Measurements from ENCODE around the gene WFS1. TPM values are rescaled to one million over a fixed set of nuclear protein-coding genes. Genes with fewer than 3 reads are reported as not detected.

The WFS1 gene
- total RNA-seq, 4 donors from 2014 or later: 95.7 to 137 (median 101) TPM

DNA sequence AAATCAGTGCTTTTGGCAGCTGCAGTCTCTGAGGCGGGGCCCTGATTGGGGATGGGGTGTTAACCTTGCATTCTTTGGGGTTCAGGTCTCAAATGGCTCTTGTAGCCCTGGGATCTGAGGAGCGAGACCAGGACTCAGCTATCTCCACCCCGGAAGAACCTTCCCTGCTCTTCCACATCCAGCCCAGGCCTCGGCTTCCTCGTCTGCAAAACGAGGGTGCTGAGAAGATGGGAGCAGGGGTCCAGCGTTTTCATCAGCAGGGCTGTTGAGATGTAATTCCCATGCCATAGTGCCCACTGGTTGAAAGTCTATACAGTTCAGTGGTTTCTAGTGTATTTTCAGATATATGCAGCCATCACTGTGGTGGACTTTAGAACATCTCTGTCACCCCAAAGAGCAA, 34.6 kb upstream of the WFS1 start:
- H3K27ac ChIP-seq: no peak overlapping the region
- ATAC-seq: no peak
- no peak for TF ChIP-seq POLR2AphosphoS5 (IDR thresholded peaks at IDR 0.05)
- TF ChIP-seq, protein P1, sequence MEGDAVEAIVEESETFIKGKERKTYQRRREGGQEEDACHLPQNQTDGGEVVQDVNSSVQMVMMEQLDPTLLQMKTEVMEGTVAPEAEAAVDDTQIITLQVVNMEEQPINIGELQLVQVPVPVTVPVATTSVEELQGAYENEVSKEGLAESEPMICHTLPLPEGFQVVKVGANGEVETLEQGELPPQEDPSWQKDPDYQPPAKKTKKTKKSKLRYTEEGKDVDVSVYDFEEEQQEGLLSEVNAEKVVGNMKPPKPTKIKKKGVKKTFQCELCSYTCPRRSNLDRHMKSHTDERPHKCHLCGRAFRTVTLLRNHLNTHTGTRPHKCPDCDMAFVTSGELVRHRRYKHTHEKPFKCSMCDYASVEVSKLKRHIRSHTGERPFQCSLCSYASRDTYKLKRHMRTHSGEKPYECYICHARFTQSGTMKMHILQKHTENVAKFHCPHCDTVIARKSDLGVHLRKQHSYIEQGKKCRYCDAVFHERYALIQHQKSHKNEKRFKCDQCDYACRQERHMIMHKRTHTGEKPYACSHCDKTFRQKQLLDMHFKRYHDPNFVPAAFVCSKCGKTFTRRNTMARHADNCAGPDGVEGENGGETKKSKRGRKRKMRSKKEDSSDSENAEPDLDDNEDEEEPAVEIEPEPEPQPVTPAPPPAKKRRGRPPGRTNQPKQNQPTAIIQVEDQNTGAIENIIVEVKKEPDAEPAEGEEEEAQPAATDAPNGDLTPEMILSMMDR (IDR thresholded peaks at IDR 0.05): no peak
- no peak for TF ChIP-seq EP300 (IDR thresholded peaks at IDR 0.05)
- TF ChIP-seq POLR2A (IDR thresholded peaks at IDR 0.05): no peak
- no peaks in the 10 kb centered on the region for H3K4me1 ChIP-seq
- H3K36me3 ChIP-seq: no peaks in the 10 kb centered on the region
- H3K4me3 ChIP-seq: no peak overlapping the region
- H3K9me3 ChIP-seq: no peaks in the 10 kb centered on the region
- WGBS, 2 donors (ENCODE audit: low coverage in 1 of 2): 100% methylated on average over 1 of the region's 7 CpGs; no CpG with 5 or more reads in 1 of the 2 donors
- peaks cover 27% of the 10 kb centered on the region for H3K27me3 ChIP-seq

DNA sequence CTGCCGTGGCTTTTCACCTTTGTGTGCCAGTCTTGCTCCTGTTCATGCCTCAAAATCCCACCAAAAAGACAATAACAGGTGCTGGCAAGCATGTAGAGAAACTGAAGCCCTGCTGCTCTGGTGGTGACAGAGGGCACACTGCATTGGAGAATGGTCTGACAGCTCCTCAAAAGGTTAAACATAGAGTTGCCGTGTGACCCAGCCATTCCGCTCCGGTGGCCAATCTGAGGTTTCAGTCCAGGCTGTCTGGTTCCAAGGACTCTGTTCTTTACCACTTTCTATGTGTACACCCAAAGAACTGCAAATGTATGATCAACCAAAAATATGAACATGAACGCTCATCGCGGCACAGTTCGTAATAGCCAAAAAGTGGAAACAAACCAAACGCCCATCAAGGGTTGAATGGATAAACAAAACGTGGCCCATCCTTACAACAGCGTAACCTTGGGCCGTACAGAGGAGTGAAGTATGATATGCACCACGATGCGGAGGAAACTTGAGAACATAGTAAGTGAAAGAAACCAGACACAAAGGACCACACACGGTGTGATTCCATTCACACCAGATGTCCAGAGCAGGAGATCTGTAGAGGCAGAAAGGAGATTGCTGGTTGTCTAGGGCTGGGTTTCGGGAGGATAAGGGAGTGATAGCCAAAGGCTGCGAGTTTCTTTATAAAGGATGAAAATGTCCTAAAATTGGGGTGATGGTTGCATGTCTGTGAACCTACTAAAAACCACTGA, 33.6 kb upstream of the WFS1 start:
- no peak for ATAC-seq
- H3K9me3 ChIP-seq: no peaks in the 10 kb centered on the region
- no peaks in the 10 kb centered on the region for H3K36me3 ChIP-seq
- 24 to 31% methylated on average over 13 to 16 of the region's 17 CpGs for WGBS, 2 donors (ENCODE audit: low coverage in 1 of 2)
- no peaks in the 10 kb centered on the region for H3K4me1 ChIP-seq
- H3K27me3 ChIP-seq: peaks cover 33% of the 10 kb centered on the region
- TF ChIP-seq POLR2AphosphoS5 (IDR thresholded peaks at IDR 0.05) (no peak), POLR2A (IDR thresholded peaks at IDR 0.05) (no peak), EP300 (IDR thresholded peaks at IDR 0.05) (no peak)
- TF ChIP-seq, protein P1 (IDR thresholded peaks at IDR 0.05): no peak
- H3K27ac ChIP-seq: no peak overlapping the region
- H3K4me3 ChIP-seq: no peak overlapping the region

DNA sequence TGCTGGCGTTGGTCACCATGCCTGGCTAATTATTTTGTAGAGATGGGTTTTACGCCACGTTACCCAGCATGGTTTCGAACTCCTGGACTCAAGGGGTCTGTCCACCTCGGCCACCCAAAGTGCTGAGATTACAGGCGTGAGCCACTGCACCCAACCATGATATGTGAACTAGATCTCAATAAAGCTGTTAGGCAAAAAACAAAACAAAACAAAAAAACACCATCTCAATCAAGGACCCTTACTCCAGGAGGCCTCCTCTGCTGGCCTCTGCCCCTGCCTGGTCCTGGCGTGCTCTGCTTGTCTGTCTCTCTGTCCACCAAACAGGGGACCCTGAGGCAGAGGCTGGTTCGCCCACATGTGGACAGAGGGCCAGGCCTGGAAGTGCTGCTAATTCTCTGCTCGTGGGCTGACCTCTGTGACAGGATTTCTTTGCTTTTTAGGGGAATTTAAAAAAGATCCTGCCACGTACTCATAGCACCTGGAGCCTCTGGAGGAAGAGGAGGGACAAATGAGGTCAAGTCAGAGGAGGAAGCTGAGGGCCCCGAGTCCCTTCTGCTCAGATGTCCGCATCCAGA, 32.7 kb upstream of the WFS1 start:
- WGBS, 2 donors (ENCODE audit: low coverage in 1 of 2): 58 to 76% methylated on average over 6 to 8 of the region's 12 CpGs
- no peak overlapping the region for H3K27ac ChIP-seq
- no peaks in the 10 kb centered on the region for H3K36me3 ChIP-seq
- no peak overlapping the region for H3K4me3 ChIP-seq
- peaks cover 39% of the 10 kb centered on the region for H3K27me3 ChIP-seq
- H3K4me1 ChIP-seq: no peaks in the 10 kb centered on the region
- TF ChIP-seq, protein P1 (IDR thresholded peaks at IDR 0.05): no peak
- TF ChIP-seq POLR2AphosphoS5 (IDR thresholded peaks at IDR 0.05): no peak
- TF ChIP-seq POLR2A (IDR thresholded peaks at IDR 0.05): no peak
- TF ChIP-seq EP300 (IDR thresholded peaks at IDR 0.05): no peak
- H3K9me3 ChIP-seq: no peaks in the 10 kb centered on the region
- ATAC-seq: no peak

DNA sequence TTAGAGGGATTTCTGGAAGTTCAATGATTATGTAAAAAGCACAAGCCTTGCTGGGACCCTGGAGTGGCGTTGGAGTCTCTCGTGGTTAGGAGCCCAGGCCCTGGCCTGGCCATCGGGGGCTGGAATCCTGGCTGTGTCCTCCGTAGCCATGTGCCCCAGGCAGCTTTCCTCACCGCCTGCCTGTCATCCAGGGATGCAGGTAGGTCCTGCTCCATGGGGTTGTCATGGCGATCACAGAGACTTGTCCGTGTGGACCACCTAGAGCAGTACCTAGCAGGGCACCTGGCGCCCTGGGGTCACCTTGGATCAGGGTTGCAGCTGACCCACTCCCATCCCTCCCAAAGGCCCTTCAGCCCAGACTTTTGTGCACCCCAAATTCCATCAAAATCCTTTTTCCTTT, 30.2 kb upstream of the WFS1 start:
- Histone ChIP-seq H3K9me3 (peaks cover 0 to 11% (median 0%) of the 10 kb centered on the region in 3 donors), H3K4me3 (no peak overlapping the region), H3K36me3 (no peaks in the 10 kb centered on the region), H3K4me1 (no peaks in the 10 kb centered on the region), H3K27ac (no peak overlapping the region), H3K27me3 (peaks cover 57% of the 10 kb centered on the region)
- TF ChIP-seq EP300 (IDR thresholded peaks at IDR 0.05) (no peak), POLR2A (IDR thresholded peaks at IDR 0.05) (no peak), POLR2AphosphoS5 (IDR thresholded peaks at IDR 0.05) (no peak)
- TF ChIP-seq, protein P1 (IDR thresholded peaks at IDR 0.05): no peak
- no peak for ATAC-seq
- WGBS, 2 donors (ENCODE audit: low coverage in 1 of 2): 85% methylated on average over 4 of the region's 8 CpGs; no CpG with 5 or more reads in 1 of the 2 donors

DNA sequence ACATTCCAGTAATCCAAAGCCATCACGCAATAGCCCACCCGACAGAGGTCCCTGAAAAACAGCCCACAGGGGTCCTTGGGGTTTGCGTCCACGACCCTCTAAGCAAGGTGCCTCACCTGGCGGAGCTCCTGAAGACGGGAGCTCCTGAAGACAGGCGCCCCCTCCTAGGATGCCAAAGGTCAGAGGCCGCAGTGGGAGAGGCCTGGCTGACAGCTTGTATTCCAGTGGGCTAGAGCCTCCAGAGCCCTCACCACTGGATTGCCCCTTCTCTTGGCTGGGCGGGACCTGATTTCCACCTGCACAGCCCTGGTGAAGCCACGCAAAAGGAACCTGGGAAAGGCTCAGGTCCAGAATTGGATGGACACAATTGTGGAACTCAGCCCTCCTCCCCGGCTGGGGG, 29.7 kb upstream of the WFS1 start:
- Histone ChIP-seq H3K27ac (no peak overlapping the region), H3K4me3 (no peak overlapping the region), H3K4me1 (no peaks in the 10 kb centered on the region), H3K36me3 (no peaks in the 10 kb centered on the region), H3K27me3 (peaks cover 61% of the 10 kb centered on the region), H3K9me3 (peaks cover 0 to 15% (median 0%) of the 10 kb centered on the region in 3 donors)
- ATAC-seq: no peak
- WGBS, 2 donors (ENCODE audit: low coverage in 1 of 2): 100% methylated on average over 2 of the region's 11 CpGs; no CpG with 5 or more reads in 1 of the 2 donors
- TF ChIP-seq POLR2AphosphoS5 (IDR thresholded peaks at IDR 0.05) (no peak), EP300 (IDR thresholded peaks at IDR 0.05) (no peak), POLR2A (IDR thresholded peaks at IDR 0.05) (no peak)
- TF ChIP-seq, protein P1 (IDR thresholded peaks at IDR 0.05): no peak
